Upper lobe of left lung (tissue), 6 donors: ENCODE data around the gene CMIP. TPM values are rescaled to one million over a fixed set of nuclear protein-coding genes. Genes with fewer than 3 reads are reported as not detected.
"Not testable (repeated sequence)": the region's sequence is repeated elsewhere in the genome, so short reads cannot be mapped to it uniquely, and the experiment has no call there.

Source experiments
- ATAC-seq, 2 donors: fragments of 200-7000 bp; cut with Tn5 transposase; one replicate each; pipeline ENCODE4 v1.9.1; 2022; ENCODE audit warnings: mild to moderate bottlenecking in 2 of 2, moderate library complexity in 2 of 2; ENCODE audit not compliant: low FRiP score in 2 of 2
- DNase-seq, 2 donors: peaks; one replicate each; pipeline ENCODE4 v3.0.0-alpha.2; 2019 to 2020
- H3K27ac ChIP-seq, 4 donors: fragments of 200-600 bp; sonication (generic); one replicate each; pipeline ENCODE4 v1.5.1; 2016 to 2019
- H3K27me3 ChIP-seq, 4 donors: fragments of 200-600 bp; sonication (generic); one replicate each; pipeline ENCODE4 v1.5.1; 2017 to 2019
- H3K36me3 ChIP-seq, 4 donors: fragments of 200-600 bp; sonication (generic); one replicate each; pipeline ENCODE4 v1.5.1; 2016 to 2019
- H3K4me1 ChIP-seq, 4 donors: fragments of 200-600 bp; sonication (generic); one replicate each; pipeline ENCODE4 v1.5.1; 2018 to 2019
- H3K4me3 ChIP-seq, 4 donors: fragments of 200-600 bp; sonication (generic); one replicate each; pipeline ENCODE4 v1.5.1; 2017 to 2019; ENCODE audit warnings: mild to moderate bottlenecking in 2 of 4, moderate library complexity in 1 of 4
- H3K9me3 ChIP-seq, 4 donors: fragments of 200-600 bp; sonication (generic); one replicate each; pipeline ENCODE4 v1.5.1; 2018 to 2019
- CTCF ChIP-seq, 6 experiments: fragments of 450-650 bp in 4 of 6; fragments of 200-600 bp in 2 of 6; sonication (generic) in 2 of 6; IDR thresholded peaks; one replicate each; pipeline ENCODE4 v1.5.1; 2016 to 2019; ENCODE audit warnings: antibody characterized with exemption in 6 of 6
- EP300 ChIP-seq, 4 donors: sonication (generic); formaldehyde crosslinking; IDR thresholded peaks; one replicate each; pipeline ENCODE4 v1.5.1; 2017; ENCODE audit warnings: antibody characterized with exemption in 4 of 4, control low read depth in 2 of 4
- POLR2A ChIP-seq, 4 donors: fragments of 450-650 bp; IDR thresholded peaks; one replicate each; pipeline ENCODE4 v1.5.1; 2016 to 2017; ENCODE audit warnings: antibody characterized with exemption in 4 of 4, mild to moderate bottlenecking in 2 of 4
- POLR2AphosphoS5 ChIP-seq, 2 donors: sonication (generic); formaldehyde crosslinking; IDR thresholded peaks; one replicate each; pipeline ENCODE4 v1.5.1; 2017; ENCODE audit warnings: antibody characterized with exemption in 2 of 2
- WGBS, 2 donors: methylation state at CpG; one replicate each; pipeline ENCODE4 v1.1.5; 2017 to 2018; 5-methylcytosine and 5-hydroxymethylcytosine counted together
- total RNA-seq, 6 donors: library from RNA; depleted of rRNA in 4 of 6; stranded (reverse); fragments of >200 nt in 4 of 6; gene quantifications; one replicate each; pipeline versions ENCODE4 v1.1.0 to v1.2.1, GENCODE V29; 2016 to 2021
- donor health status: DM: no; HTN: no; CAD: no; lungs with moderate emphysema.
- donor health status: DM: no; HTN: yes; CAD: no; lungs with severe emphysema.

CMIP gene
- total RNA-seq, 6 donors from 2014 or later: 48.3 to 109 (median 67.6) TPM

GRCh38 chr16:81574168-81574567 is 129.6 kb downstream of the CMIP start:
- no peak for TF ChIP-seq CTCF (IDR thresholded peaks at IDR 0.05)
- no peak for TF ChIP-seq POLR2AphosphoS5 (IDR thresholded peaks at IDR 0.05)
- no peak for TF ChIP-seq EP300 (IDR thresholded peaks at IDR 0.05)
- TF ChIP-seq POLR2A (IDR thresholded peaks at IDR 0.05): no peak
- H3K9me3 ChIP-seq: no peaks in the 10 kb centered on the region
- no peak overlapping the region for H3K27ac ChIP-seq
- no peak overlapping the region for H3K4me3 ChIP-seq
- 80 to 83% methylated on average over 4 to 7 of the region's 7 CpGs for WGBS, 2 donors
- H3K27me3 ChIP-seq: no peaks in the 10 kb centered on the region
- ATAC-seq (no peak), DNase-seq (no peak)
- H3K4me1 ChIP-seq: peaks cover 0 to 8% (median 1%) of the 10 kb centered on the region in 4 donors
- H3K36me3 ChIP-seq: no peaks in the 10 kb centered on the region

- Histone ChIP-seq H3K9me3 (no peaks in the 10 kb centered on the region), H3K27me3 (no peaks in the 10 kb centered on the region), H3K4me3 (no peak overlapping the region), H3K27ac (no peak overlapping the region), H3K36me3 (no peaks in the 10 kb centered on the region), H3K4me1 (peaks cover 0 to 8% (median 1%) of the 10 kb centered on the region in 4 donors)
- TF ChIP-seq CTCF (IDR thresholded peaks at IDR 0.05) (no peak), POLR2AphosphoS5 (IDR thresholded peaks at IDR 0.05) (no peak), EP300 (IDR thresholded peaks at IDR 0.05) (no peak), POLR2A (IDR thresholded peaks at IDR 0.05) (no peak)
- no peak for ATAC-seq
- DNase-seq: no peak
- WGBS, 2 donors: 88 to 93% methylated on average over 2 to 6 of the region's 6 CpGs
These were observed 130.7 kb downstream of the CMIP start for GRCh38 chr16:81575307-81575706.

GRCh38 chr16:81575834-81576233 is 131.2 kb downstream of the CMIP start:
- H3K27ac ChIP-seq: no peak overlapping the region
- DNase-seq: no peak
- no peaks in the 10 kb centered on the region for H3K36me3 ChIP-seq
- no peak for ATAC-seq
- H3K4me3 ChIP-seq: no peak overlapping the region
- WGBS, 2 donors: 95 to 98% methylated on average over 6 of the region's 6 CpGs
- TF ChIP-seq CTCF (IDR thresholded peaks at IDR 0.05): no peak
- H3K9me3 ChIP-seq: no peaks in the 10 kb centered on the region
- H3K27me3 ChIP-seq: no peaks in the 10 kb centered on the region
- H3K4me1 ChIP-seq: peaks cover 4 to 12% (median 7%) of the 10 kb centered on the region in 4 donors

- no peak overlapping the region for H3K27ac ChIP-seq
- TF ChIP-seq POLR2AphosphoS5 (IDR thresholded peaks at IDR 0.05) (no peak), POLR2A (IDR thresholded peaks at IDR 0.05) (no peak), EP300 (IDR thresholded peaks at IDR 0.05) (no peak), CTCF (IDR thresholded peaks at IDR 0.05) (no peak)
- DNase-seq (no peak), ATAC-seq (no peak)
- no peaks in the 10 kb centered on the region for H3K27me3 ChIP-seq
- H3K9me3 ChIP-seq: no peaks in the 10 kb centered on the region
- 77 to 90% methylated on average over 1 of the region's 1 CpG for WGBS, 2 donors
- peaks cover 7 to 16% (median 10%) of the 10 kb centered on the region in 4 donors for H3K4me1 ChIP-seq
- H3K36me3 ChIP-seq: no peaks in the 10 kb centered on the region
- H3K4me3 ChIP-seq: no peak overlapping the region
These were observed 132.1 kb downstream of the CMIP start for GRCh38 chr16:81576696-81577095.

- H3K27me3 ChIP-seq, DNase-seq, H3K9me3 ChIP-seq, ATAC-seq, H3K36me3 ChIP-seq, H3K4me3 ChIP-seq, H3K27ac ChIP-seq: not testable (repeated sequence)
- H3K4me1 ChIP-seq: peaks cover 7 to 16% (median 13%) of the 10 kb centered on the region in 4 donors
These were observed 132.7 kb downstream of the CMIP start for GRCh38 chr16:81577272-81577671.
